Panc1 (cell line): Measurements from ENCODE around the gene IFIT1. TPM values are rescaled to one million over a fixed set of nuclear protein-coding genes. Genes with fewer than 3 reads are reported as not detected.
"Not testable (repeated sequence)": the region's sequence is repeated elsewhere in the genome, so short reads cannot be mapped to it uniquely, and the experiment has no call there.

Source experiments
- ATAC-seq: fragments of 200-7000 bp; cut with Tn5 transposase; 2 replicates; pipeline ENCODE4 v1.9.1; 2020; ENCODE audit warnings: mild to moderate bottlenecking, moderate library complexity
- BruUV-seq: library from RNA; stranded (reverse); fragments of 400-500 nt; replicated peaks from 2 replicates; lab custom pipeline; 2021; lab: Mats Ljungman, UMichigan
- CTCF ChIA-PET: fragments of 300-600 bp; sonication (Branson Sonifier 250); formaldehyde crosslinking; loops from one replicate; lab custom pipeline; 2022; ENCODE audit warnings: antibody characterized with exemption; lab: Charles Lee
- POLR2A ChIA-PET: fragments of 300-600 bp; sonication (Branson Sonifier 250); formaldehyde crosslinking; loops from one replicate; lab custom pipeline; 2022; ENCODE audit warnings: antibody characterized with exemption; lab: Charles Lee
- DNase-seq: peaks from one replicate; pipeline ENCODE4 v3.0.0-alpha.2; 2010; ENCODE audit warnings: low read depth, low spot score
- H3K27ac ChIP-seq: 2 replicates; pipeline ENCODE4 v1.5.1; 2011; ENCODE audit warnings: mild to moderate bottlenecking, low read length, inconsistent platforms
- H3K27me3 ChIP-seq: fragments of 200-500 bp; sonication (Bioruptor generic); 2 replicates; pipeline ENCODE4 v1.6.0; 2014; ENCODE audit warnings: low read length, inconsistent platforms; ENCODE audit not compliant: control insufficient read depth, insufficient read depth
- H3K36me3 ChIP-seq: fragments of 200-500 bp; sonication (Bioruptor generic); 2 replicates; pipeline ENCODE4 v1.5.1; 2014; ENCODE audit warnings: inconsistent platforms, mild to moderate bottlenecking, low read length, moderate library complexity; ENCODE audit not compliant: control insufficient read depth, insufficient read depth
- H3K4me1 ChIP-seq: 2 replicates; pipeline ENCODE4 v1.5.1; 2011; ENCODE audit warnings: inconsistent platforms, mild to moderate bottlenecking, low read length, moderate library complexity; ENCODE audit not compliant: control insufficient read depth, insufficient read depth
- H3K4me3 ChIP-seq, 2 experiments: 2 replicates each; pipeline ENCODE4 v1.5.1; 2011 to 2012; ENCODE audit warnings: low read depth in 2 of 2, low read length in 2 of 2, mild to moderate bottlenecking in 2 of 2, inconsistent platforms in 1 of 2, moderate library complexity in 1 of 2
- H3K9me3 ChIP-seq: fragments of 200-500 bp; sonication (Bioruptor generic); 2 replicates; pipeline ENCODE4 v1.5.1; 2014; ENCODE audit warnings: low read depth, mild to moderate bottlenecking, inconsistent platforms, low read length, moderate library complexity; ENCODE audit not compliant: control insufficient read depth, insufficient read depth
- POLR2AphosphoS5 ChIP-seq: IDR thresholded peaks from 2 replicates; pipeline ENCODE4 v1.6.1; 2012; ENCODE audit warnings: mild to moderate bottlenecking, low read depth, low read length, moderate library complexity
- SIN3A ChIP-seq: IDR thresholded peaks from 2 replicates; pipeline ENCODE4 v1.6.1; 2012; ENCODE audit warnings: low read depth, mild to moderate bottlenecking, low read length, moderate library complexity, borderline replicate concordance; ENCODE audit not compliant: insufficient read depth
- TCF7L2 ChIP-seq: IDR thresholded peaks from 2 replicates; pipeline ENCODE4 v1.6.1; 2011; ENCODE audit warnings: mild to moderate bottlenecking, low read depth, low read length, inconsistent platforms
- in situ Hi-C: cut with HindIII; loops from 2 replicates; pipeline ENCODE4 v1.10.0; 2016; ENCODE audit warnings: low sequenced_read_pairs, low pct_unique_long_range_greater_than_20kb
- intact Hi-C: fragments of 100-400 bp; cut with micrococcal nuclease; formaldehyde crosslinking; loops from one replicate; pipeline ENCODE4 v1.10.0; 2022; ENCODE audit not compliant: unreplicated experiment
- total RNA-seq: library from RNA; stranded (reverse); gene quantifications from one replicate; pipeline ENCODE4 v1.2.1, GENCODE V29; 2021; ENCODE audit not compliant: unreplicated experiment
- TF ChIP-seq, protein P1 (sequence below), 2 experiments: IDR thresholded peaks; 2 replicates each; pipeline ENCODE4 v1.6.1; 2011 to 2012; ENCODE audit warnings: low read depth in 2 of 2, control low read depth in 1 of 2, low read length in 1 of 2, mild to moderate bottlenecking in 1 of 2, moderate library complexity in 1 of 2; ENCODE audit not compliant: insufficient read depth in 1 of 2
- TF ChIP-seq, protein P2 (sequence below): fragments of 450-650 bp; IDR thresholded peaks from 2 replicates; pipeline ENCODE4 v1.5.1; 2017; ENCODE audit warnings: mild to moderate bottlenecking

The IFIT1 gene
- total RNA-seq, 1 experiment from 2014 or later = 43.8 TPM

DNA sequence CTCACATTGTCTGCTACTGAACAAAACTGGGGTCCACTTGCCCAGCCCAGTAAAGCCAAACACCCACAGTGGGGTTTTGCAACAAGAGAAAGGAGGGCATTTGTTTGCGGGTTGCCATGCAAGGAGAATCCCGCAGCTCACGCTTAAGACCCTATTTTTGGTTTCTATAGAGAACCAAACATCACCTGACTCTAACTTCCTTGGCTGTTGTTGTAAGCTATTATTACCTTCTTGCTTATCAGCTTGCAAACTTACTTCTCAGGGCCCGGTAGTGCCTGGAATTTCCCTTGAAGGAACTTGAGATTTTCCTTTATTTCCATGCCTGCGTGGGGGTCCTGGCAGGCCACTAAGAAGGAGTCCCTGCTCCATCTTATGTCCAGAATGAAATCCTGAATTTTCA is 43.9 kb upstream of the IFIT1 start:
- intact Hi-C loops (no loop called here), in situ Hi-C loops (no loop called here)
- Histone ChIP-seq H3K4me3 (no peak overlapping the region), H3K27me3 (no peaks in the 10 kb centered on the region), H3K4me1 (peaks cover 19% of the 10 kb centered on the region), H3K36me3 (no peaks in the 10 kb centered on the region), H3K27ac (no peak overlapping the region), H3K9me3 (no peaks in the 10 kb centered on the region)
- CTCF ChIA-PET = no interaction called here
- TF ChIP-seq, protein P1, sequence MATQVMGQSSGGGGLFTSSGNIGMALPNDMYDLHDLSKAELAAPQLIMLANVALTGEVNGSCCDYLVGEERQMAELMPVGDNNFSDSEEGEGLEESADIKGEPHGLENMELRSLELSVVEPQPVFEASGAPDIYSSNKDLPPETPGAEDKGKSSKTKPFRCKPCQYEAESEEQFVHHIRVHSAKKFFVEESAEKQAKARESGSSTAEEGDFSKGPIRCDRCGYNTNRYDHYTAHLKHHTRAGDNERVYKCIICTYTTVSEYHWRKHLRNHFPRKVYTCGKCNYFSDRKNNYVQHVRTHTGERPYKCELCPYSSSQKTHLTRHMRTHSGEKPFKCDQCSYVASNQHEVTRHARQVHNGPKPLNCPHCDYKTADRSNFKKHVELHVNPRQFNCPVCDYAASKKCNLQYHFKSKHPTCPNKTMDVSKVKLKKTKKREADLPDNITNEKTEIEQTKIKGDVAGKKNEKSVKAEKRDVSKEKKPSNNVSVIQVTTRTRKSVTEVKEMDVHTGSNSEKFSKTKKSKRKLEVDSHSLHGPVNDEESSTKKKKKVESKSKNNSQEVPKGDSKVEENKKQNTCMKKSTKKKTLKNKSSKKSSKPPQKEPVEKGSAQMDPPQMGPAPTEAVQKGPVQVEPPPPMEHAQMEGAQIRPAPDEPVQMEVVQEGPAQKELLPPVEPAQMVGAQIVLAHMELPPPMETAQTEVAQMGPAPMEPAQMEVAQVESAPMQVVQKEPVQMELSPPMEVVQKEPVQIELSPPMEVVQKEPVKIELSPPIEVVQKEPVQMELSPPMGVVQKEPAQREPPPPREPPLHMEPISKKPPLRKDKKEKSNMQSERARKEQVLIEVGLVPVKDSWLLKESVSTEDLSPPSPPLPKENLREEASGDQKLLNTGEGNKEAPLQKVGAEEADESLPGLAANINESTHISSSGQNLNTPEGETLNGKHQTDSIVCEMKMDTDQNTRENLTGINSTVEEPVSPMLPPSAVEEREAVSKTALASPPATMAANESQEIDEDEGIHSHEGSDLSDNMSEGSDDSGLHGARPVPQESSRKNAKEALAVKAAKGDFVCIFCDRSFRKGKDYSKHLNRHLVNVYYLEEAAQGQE (IDR thresholded peaks at IDR 0.05; ENCODE audit: insufficient read depth in 1 of 2, low read depth in 2 of 2, low read length in 1 of 2) = no peak
- TF ChIP-seq POLR2AphosphoS5 = no peak
- TF ChIP-seq, protein P2, sequence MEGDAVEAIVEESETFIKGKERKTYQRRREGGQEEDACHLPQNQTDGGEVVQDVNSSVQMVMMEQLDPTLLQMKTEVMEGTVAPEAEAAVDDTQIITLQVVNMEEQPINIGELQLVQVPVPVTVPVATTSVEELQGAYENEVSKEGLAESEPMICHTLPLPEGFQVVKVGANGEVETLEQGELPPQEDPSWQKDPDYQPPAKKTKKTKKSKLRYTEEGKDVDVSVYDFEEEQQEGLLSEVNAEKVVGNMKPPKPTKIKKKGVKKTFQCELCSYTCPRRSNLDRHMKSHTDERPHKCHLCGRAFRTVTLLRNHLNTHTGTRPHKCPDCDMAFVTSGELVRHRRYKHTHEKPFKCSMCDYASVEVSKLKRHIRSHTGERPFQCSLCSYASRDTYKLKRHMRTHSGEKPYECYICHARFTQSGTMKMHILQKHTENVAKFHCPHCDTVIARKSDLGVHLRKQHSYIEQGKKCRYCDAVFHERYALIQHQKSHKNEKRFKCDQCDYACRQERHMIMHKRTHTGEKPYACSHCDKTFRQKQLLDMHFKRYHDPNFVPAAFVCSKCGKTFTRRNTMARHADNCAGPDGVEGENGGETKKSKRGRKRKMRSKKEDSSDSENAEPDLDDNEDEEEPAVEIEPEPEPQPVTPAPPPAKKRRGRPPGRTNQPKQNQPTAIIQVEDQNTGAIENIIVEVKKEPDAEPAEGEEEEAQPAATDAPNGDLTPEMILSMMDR = no peak
- no peak for TF ChIP-seq SIN3A
- no peak for TF ChIP-seq TCF7L2
- no peak for ATAC-seq
- no peak for DNase-seq
- BruUV-seq = no TSS peak
- POLR2A ChIA-PET = no interaction called here

DNA sequence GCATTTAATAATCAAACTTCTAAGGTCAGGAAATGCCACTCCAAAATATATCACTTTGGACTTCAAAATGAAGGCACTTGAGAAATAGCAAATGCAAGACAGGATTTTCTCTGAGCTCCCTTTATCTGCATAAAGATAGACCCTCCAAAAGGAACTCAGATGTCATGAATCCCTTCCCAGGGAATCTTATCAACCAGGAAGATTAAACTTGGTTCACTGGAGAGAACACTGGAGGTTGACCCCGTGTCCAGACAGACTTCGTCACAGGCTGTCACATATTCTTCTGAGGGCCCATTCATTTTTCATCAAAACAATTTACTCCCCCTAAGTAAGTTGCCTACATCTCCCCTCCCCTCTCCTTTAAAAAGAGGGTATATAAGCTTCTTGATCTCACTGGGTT is 43.4 kb upstream of the IFIT1 start:
- TF ChIP-seq, protein P1 (IDR thresholded peaks at IDR 0.05; ENCODE audit: insufficient read depth in 1 of 2, low read depth in 2 of 2, low read length in 1 of 2) = no peak
- no peak for TF ChIP-seq TCF7L2
- ATAC-seq (no peak), DNase-seq (no peak)
- Histone ChIP-seq H3K4me1 (peaks cover 19% of the 10 kb centered on the region), H3K27me3 (no peaks in the 10 kb centered on the region), H3K9me3 (no peaks in the 10 kb centered on the region), H3K4me3 (no peak overlapping the region), H3K36me3 (no peaks in the 10 kb centered on the region), H3K27ac (no peak overlapping the region; the same call in 1 of the 2 replicates)
- POLR2A ChIA-PET = no interaction called here
- CTCF ChIA-PET = no interaction called here
- no TSS peak for BruUV-seq
- intact Hi-C loops = no loop called here
- in situ Hi-C loops = no loop called here

DNA sequence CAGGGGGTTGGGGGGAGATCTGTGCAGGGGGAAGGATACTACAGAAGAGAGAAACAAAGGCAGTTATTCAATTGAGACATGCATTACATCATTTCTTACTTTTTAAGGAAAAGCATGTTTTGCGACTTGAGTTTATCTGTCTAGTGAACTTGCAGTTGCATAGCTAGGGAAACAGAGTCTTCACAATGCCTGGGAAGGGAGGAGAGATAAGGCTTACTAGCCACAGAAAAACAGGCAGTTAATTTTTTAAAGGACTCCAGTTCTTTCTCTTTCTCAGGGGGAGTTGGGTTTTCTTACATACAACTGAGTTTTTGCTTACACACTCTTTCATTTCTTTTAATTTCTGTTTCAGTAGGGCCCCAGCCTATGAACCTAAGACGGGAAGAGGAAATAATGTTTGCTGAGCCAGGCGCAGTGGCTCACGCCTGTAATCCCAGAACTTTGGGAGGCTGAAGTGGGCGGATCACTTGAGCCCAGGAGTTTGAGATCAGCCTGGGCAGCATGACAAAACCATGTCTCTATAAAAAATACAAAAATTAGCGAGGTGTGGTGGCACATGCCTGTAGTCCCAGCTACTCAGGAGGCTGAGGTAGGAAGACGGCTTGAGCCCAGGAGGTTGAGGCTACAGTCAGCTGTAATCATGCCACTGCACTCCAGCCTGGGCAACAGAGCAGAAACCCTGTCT is 41.6 kb upstream of the IFIT1 start:
- ATAC-seq = peak; percentile 75
- POLR2A ChIA-PET, intact Hi-C loops, in situ Hi-C loops, H3K4me3 ChIP-seq, H3K27me3 ChIP-seq, BruUV-seq, DNase-seq, H3K9me3 ChIP-seq, H3K36me3 ChIP-seq, CTCF ChIA-PET: not testable (repeated sequence)
- Histone ChIP-seq H3K4me1 (peaks cover 19% of the 10 kb centered on the region), H3K27ac (peak overlapping the region; percentile 72)
